ENCODE results near the gene IGSF21.

DNA sequence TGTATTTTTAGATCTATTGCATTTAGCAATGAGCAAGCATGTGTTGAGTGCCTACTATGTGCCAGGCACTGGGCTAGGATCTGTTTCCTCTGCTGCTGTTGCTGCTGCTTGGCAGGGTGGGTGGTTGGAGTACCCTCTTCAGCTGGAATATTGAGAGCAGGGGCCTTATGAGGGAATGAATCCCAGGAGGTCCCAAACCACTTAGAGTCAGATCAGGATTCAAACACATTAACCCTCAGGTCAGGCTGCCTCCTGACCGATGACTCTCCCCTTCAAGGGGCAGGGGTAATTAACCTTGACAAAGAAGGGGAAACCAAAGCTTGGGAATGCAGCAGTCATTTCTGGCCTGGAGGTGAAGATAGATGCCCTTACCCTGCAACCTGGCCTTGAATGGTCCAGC, 138.0 kb downstream of the IGSF21 start:
- TF ChIP-seq, protein P1, sequence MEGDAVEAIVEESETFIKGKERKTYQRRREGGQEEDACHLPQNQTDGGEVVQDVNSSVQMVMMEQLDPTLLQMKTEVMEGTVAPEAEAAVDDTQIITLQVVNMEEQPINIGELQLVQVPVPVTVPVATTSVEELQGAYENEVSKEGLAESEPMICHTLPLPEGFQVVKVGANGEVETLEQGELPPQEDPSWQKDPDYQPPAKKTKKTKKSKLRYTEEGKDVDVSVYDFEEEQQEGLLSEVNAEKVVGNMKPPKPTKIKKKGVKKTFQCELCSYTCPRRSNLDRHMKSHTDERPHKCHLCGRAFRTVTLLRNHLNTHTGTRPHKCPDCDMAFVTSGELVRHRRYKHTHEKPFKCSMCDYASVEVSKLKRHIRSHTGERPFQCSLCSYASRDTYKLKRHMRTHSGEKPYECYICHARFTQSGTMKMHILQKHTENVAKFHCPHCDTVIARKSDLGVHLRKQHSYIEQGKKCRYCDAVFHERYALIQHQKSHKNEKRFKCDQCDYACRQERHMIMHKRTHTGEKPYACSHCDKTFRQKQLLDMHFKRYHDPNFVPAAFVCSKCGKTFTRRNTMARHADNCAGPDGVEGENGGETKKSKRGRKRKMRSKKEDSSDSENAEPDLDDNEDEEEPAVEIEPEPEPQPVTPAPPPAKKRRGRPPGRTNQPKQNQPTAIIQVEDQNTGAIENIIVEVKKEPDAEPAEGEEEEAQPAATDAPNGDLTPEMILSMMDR (IDR thresholded peaks at IDR 0.05), result no peak
- no peak for TF ChIP-seq POLR2A (IDR thresholded peaks at IDR 0.05)
